ENCODE data around the gene FMN1.

DNA sequence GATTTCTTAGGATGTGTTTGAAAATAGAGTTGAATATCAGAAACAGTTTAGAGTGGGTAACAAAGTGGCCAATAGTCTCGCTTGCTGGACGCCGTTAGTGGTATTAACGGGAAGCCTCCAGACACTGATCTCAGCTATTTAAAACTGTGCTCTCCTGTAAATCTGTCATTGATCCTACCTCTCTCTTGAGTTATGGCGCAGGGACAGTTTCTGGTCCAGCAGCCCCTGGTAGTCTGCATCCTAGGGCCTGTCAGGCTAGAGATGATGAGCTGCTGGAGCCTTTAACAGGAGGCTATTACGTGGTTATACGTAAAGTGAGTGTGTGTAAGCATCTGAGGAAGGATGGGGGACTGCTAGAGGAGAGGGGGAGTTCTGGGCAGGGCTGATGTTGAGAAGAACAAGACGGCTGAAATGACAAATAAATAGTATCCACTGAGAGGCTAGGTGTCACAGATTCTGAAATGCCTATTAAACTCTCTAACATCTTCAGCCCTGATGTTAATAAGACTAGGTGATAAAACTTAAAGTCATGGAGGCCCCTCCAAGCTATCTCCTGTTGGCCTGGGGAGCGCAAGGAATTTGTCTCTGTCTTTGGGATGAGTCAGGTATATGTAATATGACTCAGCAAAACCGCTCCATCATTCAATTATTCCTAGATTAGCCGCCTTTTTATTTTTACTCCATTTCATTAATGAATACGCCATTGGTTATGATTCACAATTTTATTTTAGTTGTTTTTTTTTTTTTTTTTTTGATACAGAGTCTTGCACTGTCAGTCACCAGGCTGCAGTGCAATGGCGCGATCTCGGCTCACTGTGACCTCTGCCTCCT is 321.0 kb downstream of the FMN1 start:
- no peak for TF ChIP-seq POLR2A (IDR thresholded peaks at IDR 0.05)
- no peak for TF ChIP-seq CTCF (IDR thresholded peaks at IDR 0.05)
